Hematopoietic multipotent progenitor cell treated with erythropoietin and hydrocortisone succinate and interleukin-3 and kit ligand, for 6 days (in vitro differentiated cells): Measurements from ENCODE around the gene NXNL1.
"Not testable (repeated sequence)": the region's sequence is repeated elsewhere in the genome, so short reads cannot be mapped to it uniquely, and the experiment has no call there.

Experiments used
- DNase-seq: peaks from one replicate; pipeline ENCODE4 v3.0.0-alpha.2; 2015

Gene NXNL1, protein sequence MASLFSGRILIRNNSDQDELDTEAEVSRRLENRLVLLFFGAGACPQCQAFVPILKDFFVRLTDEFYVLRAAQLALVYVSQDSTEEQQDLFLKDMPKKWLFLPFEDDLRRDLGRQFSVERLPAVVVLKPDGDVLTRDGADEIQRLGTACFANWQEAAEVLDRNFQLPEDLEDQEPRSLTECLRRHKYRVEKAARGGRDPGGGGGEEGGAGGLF

DNA sequence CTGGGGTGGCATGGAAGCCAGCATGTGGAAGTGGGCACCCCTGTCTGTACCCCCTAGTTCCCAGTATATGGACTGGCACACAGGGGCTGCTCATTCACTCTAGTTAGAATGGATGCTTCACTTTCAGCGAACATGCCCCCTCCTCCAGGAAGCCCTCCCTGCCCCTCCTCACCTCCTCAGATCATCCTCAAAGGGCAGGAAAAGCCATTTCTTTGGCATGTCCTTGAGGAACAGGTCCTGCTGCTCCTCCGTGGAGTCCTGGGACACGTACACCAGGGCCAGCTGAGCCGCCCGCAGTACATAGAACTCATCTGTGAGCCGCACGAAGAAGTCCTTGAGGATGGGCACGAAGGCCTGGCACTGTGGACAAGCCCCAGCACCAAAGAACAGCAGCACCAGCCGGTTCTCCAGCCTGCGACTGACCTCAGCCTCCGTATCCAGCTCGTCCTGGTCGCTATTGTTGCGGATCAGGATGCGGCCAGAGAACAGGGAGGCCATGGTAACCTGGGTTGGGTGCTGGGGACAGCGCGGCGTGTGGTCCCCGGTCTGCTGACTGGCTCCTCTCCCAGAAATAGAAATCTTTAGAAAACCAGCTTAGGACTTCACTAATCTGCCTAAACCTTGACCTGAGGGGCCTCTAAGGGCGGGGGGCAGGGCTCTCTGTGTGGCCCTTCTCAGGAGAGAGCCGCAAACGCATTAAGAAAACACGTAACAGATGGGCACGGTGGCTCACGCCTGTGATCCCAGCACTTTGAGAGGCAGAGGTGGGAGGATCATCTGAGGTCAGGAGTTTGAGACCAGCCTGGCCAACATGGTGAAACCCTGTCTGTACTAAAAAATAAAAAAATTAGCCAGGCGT, at the start of gene NXNL1:
NXNL1 (minus strand) TSS at position 555 of the 859 bp plus-strand sequence; CDS start at position 498, 57 bp downstream.
- no peak for DNase-seq

DNA sequence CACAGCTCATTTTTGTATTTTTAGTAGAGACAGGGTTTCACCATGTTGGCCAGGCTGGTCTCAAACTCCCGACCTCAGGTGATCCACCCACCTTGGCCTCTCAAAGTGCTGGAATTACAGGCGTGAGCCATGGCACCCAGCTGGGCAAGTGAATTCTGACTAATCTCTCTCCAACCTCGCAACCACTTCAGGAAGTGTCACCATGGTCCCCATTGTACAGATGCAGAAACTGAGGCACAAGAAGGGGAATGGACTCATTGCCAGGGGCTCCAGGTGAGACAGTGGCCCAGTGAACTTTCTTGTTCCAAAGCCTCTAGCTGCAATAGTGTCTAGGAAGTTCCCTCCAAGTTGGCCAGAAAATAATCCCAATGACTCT, 47.8 kb upstream of the NXNL1 start:
- DNase-seq = not testable (repeated sequence)

DNA sequence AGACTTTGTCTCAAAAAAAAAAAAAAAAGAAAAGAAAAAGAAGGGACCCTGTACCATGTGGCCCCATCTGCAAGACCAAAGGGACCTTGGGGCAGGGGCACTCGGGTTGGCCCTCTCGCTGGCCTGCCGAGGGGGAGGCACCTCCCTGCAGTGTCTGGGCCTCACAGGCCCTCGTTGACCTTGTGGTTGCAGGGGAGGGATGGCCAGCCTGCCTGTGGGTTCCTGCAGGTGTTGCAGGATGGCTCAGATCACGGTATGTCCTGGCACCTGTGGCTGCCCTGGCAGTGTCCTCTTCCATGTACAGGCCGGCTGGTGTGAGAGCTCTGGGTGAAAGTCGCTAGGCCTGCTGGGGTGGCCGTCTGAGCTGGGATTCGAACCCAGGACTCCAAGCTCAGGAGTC, 46.0 kb upstream of the NXNL1 start:
- no peak for DNase-seq

DNA sequence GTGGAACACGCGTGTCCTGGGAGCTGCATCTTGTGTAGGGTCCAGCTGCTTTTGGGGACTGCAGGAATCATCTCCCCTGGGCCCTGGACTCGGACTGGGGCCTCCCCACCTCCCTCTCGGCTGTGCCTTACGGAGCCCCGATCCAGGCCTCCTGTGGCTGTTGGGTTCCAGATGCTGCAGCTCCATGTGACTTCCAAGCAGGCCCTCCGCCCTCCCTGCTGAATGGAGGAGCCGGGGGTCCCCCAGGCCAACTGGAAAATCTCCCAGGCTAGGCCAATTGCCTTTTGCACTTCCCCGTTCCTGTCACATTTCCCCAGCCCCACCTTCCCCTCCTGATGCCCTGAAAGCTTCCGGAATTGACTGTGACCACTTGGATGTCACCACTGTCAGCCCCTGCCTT, 44.5 kb upstream of the NXNL1 start:
- no peak for DNase-seq

DNA sequence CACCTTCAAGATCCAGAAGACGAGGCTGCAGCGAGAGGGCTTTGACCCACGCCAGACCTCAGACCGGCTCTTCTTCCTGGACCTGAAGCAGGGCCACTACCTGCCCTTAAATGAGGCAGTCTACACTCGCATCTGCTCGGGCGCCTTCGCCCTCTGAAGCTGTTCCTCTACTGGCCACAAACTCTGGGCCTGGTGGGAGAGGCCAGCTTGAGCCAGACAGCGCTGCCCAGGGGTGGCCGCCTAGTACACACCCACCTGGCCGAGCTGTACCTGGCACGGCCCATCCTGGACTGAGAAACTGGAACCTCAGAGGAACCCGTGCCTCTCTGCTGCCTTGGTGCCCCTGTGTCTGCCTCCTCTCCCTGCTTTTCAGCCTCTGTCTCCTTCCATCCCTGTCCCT, 43.7 kb upstream of the NXNL1 start:
- no peak for DNase-seq

DNA sequence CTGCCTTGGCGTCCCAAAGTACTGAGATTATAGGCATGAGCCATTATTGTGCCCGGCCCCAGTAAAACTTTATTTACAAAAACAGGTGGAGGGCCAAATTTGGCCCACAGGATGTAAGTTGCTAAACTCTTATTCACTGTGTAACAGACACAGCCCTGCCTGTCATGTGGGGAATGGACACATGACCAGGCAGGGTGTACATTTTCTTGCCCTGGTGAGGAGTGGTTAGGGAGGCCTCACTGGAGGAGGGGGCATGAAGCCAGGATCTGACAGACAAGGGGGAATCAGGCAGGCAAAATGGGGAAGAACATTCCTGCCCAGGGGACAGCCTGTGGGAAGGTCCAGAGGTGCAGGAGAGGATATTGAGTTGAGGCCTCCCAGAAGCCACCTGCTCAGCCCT, 43.3 kb upstream of the NXNL1 start:
- DNase-seq = no peak

DNA sequence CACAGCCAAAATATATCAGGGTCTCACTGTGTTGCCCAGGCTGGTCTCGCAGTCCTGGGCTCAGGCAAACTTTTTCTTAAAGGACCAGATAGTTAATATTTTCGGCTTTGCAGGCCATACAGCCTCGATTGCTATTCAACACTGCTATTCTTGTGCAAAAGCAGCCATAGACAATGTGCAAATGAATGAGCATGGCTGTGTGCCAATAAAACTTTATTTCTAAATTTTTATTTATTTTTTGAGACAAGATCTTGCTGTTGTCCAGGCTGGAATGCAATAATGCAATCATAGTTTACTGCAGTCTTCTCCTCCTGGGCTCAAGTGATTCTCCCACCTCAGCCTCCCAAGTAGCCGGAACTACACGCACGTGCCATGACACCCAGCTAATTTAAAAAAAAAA, 42.5 kb upstream of the NXNL1 start:
- no peak for DNase-seq

DNA sequence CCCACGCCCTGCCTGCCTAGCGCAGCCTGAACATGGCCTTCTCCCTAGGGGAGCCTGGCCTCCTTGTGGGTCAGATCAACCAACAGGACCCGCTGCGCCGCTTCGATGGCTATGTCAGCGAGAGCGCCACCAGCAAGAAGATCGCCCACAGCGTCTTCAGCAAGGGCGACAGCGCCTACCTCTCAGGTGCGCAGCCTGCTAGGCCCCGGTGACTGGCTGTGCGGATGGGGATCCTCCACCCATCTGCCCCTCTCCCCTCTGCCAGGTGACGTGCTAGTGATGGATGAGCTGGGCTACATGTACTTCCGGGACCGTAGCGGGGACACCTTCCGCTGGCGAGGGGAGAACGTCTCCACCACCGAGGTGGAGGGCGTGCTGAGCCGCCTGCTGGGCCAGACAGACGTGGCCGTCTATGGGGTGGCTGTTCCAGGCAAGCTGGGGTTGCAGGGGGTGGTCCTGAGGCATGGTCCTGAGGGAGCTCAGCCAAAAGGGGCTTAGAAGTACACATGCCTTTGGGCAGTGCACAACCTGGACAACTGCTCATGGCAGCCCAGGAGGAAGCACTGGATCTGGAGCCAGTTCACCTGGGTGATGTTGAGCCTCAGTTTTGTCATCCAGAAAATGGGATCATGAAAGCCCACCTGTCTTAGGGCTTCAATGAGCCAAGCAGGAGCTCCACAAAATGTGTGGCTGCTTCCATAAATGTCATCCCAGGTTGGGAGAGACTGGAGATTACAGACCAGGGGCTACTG, 39.9 kb upstream of the NXNL1 start:
- DNase-seq = no peak

DNA sequence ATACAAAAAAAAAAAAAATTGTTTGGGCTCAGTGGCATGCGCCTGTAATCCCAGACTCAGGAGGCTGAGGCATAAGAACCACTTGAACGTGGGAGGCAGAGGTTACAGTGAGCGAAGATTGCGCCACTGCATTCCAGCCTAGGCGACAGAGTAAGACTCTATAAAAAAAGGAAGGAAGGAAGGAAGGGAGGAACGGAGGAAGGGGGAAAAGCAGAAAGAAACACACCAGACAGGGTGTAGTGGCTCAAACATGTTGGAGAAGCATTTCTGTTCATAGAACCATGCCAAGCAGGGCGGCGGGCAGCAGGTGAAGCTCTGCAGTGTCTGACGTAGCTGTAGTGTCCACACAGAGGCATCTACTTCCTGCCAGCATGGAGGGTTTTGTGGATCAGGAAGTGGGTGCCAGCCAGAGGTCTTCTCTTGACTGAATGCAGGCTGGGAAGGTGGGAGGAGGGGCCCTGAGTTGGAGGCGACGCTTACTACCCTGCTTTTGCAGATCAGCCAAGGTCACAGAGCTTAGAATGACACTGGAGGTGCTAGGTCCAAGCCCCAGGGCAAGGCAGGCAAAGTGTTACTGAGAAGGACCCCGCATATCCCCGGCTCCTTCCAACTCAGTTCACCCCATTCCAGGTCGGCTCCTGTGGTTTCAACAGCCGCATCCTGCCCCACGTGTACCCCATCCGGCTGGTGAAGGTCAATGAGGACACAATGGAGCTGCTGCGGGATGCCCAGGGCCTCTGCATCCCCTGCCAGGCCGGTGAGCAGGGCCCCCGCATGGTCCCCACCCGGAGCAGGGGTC, 39.1 kb upstream of the NXNL1 start:
- DNase-seq = peak; percentile 50

DNA sequence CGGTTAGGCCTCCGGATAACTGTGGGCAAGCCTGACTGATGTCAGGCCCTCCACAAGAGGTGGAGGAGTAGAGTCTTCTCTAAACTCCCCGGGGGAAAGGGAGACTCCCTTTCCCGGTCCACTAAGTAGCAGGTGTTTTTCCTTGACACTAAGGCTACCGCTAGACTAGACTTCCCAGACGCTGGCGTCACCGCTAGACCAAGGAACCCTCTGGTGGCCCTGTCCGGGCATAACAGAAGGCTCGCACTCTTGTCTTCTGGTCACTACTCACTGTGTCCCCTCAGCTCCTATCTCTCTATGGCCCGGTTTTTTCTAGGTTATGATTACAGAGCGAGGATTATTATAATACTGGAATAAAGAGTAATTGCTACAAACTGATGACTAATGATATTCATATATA, 38.3 kb upstream of the NXNL1 start:
- not testable (repeated sequence) for DNase-seq

DNA sequence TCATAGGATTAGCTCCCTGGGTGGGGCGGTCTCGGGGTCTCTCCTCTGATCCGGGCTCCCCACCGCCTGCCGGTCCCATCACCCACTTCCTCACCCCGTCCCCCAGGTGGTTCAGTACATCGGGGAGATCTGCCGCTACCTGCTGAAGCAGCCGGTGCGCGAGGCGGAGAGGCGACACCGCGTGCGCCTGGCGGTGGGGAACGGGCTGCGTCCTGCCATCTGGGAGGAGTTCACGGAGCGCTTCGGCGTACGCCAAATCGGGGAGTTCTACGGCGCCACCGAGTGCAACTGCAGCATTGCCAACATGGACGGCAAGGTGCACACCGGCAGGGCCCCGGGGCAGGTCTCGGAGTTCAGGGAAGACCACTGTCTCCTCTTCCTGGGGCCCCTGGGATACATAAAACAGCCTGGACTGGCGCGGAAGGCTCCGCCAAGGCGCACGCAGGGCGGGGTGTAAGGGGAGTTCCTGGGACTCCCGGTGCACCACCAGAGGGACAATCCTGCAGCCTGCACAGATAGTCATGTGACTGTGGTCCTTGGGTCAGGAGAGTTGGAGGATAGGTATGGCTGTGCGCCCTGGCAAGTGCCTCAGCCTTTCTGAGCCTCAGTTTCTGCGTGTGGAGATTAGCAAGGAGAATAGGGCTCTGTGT, 36.5 kb upstream of the NXNL1 start:
- no peak for DNase-seq

DNA sequence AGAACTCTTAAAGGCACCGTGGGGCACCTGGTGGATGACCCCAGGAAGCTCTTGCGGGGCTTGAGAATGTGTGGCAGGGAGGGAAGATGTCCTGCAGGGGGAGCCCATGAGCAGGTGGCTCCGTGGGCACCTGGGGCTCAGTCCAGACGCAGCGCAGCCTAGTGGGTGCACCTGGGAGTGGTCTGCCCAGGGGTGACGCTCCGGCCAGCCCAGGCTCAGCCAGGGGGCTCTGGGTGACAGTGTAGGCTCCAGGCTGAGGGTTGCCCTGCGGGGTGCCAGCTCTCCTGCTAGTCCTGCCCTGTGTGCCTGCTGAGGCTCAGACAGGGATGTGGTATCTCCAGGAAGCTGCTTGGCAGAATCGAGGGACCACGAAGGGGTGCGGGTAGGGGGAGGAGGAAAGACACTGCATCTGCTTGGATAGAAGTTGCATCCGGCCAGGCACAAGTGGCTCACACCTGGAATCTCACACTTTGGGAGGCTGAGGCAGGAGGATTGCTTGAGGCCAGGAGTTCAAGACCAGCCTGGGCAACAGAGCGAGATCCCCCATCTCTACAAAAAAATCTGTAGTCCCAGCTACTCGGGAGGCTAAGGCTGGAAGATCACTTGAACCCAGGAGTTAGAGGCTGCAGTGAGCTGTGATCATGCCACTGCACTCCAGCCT, 35.7 kb upstream of the NXNL1 start:
- peak; percentile 94 for DNase-seq

DNA sequence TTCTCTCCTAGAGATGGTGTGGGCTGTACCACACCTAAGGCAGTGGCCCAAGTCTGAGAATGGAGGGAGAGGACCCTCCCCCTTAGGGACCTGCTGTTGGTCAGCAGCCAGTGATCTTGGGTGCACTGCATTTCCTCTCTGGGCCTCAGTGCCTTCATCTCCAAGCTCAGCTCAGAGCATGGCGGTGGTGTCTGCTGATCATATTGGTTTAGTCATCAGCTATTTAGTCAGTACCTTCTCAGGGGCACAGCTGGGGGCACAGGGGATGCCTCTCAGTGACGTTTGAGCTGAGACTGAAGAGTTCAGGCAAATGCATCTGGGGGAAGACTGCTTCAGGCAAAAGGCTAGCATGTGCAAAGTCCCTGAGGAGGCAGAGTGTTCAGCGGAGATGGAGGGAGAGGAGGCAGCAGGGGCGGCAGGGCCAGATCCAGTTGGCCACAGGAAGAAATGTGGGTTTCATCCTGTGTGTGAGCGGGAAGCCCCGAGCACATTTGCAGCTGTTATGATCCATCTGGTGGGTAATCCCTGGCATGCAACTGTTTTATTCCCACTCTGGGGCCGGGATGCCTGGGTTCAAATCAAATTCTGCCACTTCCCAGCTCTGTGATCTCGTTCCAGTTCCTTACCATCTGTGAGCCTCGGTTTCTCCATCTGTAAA, 35.0 kb upstream of the NXNL1 start:
- no peak for DNase-seq

DNA sequence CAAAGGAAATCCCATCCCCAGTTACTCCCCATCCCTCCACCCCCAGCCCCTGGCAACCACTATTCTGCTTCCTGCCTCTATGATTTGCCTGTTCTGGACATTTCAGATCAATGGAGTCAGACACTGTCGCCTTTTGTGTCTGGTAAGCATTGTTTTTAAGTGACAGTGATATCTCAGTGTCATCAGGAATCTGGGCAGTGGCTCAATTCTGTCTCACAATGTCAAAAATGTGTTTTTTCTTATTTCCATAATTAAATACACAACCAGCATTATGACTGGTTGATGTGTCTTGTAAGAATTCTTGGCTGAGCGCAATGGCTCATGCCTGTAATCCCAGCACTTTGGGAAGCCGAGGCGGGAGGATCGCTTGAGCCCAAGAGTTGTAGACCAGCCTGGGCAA, 30.6 kb upstream of the NXNL1 start:
- DNase-seq = no peak

DNA sequence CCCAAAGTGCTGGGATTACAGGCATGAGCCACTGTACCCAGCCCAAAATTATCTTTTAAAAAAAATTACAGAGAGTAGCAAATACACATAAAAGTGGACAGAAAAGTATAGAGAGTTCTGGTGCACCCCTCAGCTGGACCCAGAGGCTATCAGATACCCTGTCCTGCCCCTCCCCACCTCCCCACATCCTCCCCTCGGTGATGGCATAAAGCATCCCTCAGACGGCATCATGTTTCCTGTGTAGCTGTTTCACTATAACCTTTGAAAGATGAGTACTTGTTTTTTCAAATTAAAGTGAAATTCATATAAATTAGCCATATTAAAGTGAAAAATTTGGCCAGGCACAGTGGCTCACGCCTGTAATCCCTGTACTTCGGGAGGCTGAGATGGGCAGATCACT, 29.7 kb upstream of the NXNL1 start:
- DNase-seq = no peak

DNA sequence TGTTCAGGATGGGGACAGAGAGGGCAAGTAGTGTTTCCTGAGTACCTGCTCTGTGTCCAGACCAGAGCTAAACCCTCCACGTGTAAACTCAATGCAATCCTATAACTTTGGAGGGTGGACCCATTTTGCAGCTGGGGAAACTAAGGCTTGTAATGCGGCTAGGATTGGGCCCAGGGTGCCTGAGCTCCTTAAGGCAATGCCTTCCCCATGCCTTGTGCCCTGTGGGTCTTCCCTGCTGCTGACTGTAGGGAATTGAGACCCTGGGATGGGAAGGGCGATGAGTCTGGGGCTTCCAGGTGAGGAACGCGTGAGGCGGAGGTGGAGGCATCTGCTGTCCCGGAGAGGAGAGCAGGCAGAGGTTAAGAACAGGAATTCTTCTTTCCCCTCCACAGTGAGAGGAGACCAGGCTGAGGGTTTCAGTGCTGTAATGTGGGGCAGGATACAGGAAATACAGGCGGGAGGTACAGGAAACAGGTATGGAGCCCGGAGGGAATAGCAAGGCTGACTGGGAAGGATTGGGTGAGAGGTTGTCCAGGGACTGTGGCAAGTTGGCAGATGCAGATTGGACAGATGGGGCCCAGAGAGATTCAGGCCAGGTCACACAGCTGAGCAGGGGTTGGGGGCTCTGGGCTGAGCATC, 28.8 kb upstream of the NXNL1 start:
- DNase-seq = no peak

DNA sequence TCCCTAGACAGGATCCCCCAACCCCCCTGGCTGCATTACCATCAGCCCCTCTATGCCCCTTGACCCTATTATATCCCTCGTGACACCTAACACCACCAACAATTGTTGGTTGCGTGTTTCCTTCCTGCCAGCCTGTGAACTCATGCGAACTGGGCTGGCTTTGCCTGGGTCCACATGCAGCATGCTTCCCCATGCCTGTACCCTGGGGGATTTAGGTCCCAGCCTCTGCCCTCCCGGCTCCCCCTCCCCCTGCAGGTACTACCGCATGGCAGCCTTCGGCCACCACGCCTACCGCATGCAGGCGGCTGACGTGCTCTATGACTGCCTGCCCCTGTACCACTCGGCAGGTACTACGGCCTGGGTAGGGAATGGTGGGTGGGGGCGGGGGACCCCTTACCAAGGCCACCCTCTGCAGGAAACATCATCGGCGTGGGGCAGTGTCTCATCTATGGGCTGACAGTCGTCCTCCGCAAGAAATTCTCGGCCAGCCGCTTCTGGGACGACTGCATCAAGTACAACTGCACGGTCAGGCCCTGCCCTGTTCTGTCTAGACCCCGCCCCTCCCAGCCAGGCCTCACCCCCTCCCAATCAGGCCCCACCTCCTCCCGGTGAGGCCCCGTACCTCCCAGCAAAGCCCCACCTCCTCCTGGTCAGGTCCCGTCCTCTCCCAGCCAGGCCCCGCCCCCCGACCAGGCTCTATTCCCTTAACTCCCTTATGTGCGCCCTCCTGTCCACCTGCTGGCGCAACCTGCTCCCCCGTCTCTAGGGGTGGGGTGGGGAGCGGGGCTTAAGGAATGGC, 28.1 kb upstream of the NXNL1 start:
- peak; percentile 97 for DNase-seq

DNA sequence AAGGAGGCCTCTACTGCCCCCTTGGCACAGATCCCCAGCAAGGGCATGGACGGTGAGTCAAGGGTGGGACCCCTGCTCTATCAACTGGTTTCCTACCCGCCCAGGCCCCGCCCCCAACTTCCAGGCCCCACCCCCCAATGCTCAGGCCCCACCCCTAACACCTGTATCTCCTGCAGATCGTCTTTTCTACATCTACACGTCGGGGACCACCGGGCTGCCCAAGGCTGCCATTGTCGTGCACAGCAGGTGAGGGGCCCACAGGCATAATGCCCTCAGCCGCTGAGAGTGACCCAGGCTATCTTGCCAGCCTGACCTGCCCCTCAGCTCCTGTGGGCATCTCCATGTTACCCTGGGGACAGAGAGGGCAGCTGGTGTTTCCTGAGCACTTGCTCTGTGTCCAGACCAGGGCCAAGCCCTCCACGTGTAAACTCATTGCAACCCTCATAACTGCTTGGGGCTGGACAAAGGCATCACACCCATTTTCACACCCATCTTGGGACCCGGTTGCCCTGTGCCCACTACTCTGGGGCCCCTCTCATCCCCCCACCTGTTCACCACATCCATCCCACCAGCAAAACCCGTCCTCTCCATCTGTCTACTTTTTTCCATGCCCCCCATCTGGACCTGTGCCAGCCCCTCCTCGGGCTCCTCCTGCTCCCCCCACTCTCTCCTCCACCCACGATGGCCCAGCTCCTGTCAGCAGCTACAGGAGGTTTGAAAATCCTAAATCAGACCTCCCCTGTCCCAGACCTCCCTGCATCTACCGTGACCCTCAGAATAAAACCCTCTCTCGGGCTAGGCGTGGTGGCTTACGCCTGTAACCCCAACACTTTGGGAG, 26.8 kb upstream of the NXNL1 start:
- no peak for DNase-seq
